HG03139 (cell line): ENCODE measurements around the gene RAB30.
A peak's percentile ranks its signal among the peaks of the same experiment; 100 is the strongest.
"Not testable (repeated sequence)": the region's sequence is repeated elsewhere in the genome, so short reads cannot be mapped to it uniquely, and the experiment has no call there.

Experiments
- ATAC-seq: cut with Tn5 transposase; IDR thresholded peaks from one replicate; pipeline ENCODE4 v1.9.1; 2021; ENCODE audit not compliant: unreplicated experiment

The RAB30 gene

DNA sequence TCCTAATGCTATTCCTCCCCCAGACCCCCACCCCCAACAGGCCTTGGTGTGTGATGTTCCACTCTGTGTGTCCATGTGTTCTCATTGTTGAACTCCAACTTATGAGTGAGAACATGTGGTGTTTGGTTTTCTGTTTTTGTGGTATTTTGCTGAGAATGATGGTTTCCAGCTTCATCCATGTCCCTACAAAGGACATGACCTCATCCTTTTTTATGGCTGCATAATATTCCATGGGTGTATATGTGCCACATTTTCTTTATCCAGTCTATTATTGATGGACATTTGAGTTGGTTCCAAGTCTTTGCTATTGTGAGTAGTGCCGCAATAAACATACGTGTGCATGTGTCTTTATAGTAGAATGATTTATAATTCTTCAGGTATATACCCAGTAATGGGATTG is 121.2 kb downstream of the RAB30 start:
- ATAC-seq = not testable (repeated sequence)

DNA sequence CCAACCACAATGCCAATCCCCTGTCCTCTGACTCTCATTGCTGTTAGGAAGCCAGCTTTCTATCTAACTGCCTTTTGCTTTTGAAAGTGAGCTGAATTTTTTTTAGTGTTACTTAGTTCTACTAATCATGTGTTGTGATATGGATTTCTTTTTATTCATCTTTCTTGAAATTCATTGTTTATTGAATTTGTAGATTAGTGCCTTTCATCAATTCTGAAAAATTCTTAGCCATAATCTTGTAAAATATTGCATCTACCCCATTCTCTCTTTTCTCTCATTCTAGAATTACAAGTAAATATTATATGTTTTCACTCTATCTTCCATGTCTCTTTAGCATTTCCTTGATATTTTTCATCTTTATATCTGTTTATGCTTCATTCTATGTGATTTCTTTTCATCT is 122.3 kb downstream of the RAB30 start:
- ATAC-seq = no peak

DNA sequence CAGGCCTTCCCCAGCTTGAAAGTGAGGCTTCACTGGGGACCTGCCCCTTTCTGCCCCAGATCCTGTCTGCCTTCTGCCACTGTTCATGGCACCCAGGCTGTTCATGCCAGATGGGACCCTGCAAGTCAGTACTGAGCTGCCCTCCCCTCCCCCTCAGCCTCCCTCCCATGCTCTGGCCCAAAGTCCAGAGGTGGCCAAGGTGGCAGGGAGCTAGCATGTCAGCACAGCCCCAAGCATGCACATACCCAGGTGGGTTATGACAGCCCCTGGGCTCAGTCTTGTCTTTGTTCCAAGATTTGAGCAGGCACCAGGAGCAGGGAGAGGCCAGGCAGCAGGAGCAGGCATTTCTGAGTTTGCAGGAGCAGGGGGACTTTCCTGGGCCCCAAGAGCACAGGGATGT is 126.0 kb downstream of the RAB30 start:
- no peak for ATAC-seq

DNA sequence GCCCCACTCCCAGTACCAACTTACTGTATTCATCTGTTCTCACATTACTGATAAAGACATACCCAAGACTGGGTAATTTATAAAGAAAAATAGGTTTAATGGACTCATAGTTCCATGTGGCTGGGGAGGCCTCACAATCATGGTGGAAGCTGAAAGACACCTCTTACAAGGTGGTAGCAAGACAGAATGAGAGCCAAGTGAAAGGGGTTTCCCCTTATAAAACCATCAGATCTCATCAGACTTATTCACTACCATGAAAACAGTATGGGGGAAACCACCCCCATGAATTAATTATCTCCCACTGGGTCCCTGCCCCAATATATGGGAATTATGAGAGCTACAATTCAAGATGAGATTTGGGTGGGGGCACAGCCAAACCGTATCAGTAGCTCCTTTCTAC is 126.7 kb downstream of the RAB30 start:
- not testable (repeated sequence) for ATAC-seq

DNA sequence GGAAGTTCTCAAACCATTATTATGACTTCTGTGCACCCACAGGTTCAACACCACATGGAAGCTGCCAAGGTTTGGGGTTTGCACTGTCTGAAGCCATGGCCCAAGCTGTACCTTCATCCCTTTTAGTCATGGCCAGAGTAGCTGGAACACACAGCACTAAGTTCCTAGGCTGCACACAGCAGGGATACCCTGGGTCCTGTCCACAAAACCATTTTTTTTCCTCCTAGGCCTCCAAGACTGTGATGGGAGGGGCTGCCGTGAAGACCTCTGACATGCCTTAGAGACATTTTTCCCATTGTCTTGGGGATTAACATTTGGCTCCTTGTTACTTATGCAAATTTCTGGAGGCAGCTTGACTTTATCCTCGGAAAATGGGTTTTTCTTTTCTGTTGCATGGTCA is 127.5 kb downstream of the RAB30 start:
- no peak for ATAC-seq

DNA sequence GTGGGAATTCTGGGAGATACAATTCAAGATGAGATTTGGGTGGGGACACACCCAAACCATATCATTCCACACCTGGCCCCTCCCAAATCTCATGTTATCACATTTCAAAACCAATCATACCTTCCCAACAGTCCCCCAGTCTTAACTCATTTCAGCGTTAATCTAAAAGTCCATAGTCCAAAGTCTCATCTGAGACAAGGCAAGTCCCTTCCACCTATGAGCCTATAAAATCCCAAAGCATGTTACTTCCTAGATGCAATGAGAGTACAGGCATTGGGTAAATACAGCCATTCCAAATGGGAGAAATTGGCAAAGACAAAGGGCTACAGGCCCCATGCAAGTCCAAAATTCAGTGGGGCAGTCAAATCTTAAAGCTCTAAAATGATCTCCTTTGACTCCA is 128.3 kb downstream of the RAB30 start:
- not testable (repeated sequence) for ATAC-seq

DNA sequence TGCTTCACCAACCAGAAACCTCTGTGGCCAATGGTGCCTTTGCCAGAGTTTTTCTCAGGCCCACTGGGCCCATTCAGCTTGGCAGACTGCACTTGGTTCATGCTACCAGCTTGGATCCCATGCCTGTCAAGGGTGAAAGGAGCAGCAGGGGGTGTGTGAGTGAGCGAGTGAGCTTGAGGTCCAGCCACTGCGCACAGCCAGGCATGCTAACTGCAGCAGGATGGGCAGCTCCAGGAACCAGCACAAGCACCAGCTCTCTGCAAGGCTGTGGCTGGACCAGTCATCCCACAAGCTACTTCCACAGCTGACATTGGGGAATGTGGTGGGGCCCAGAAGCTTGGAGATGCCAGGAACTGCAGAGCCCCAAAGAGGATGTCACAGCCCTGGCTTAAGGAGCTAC is 129.3 kb downstream of the RAB30 start:
- ATAC-seq = no peak

DNA sequence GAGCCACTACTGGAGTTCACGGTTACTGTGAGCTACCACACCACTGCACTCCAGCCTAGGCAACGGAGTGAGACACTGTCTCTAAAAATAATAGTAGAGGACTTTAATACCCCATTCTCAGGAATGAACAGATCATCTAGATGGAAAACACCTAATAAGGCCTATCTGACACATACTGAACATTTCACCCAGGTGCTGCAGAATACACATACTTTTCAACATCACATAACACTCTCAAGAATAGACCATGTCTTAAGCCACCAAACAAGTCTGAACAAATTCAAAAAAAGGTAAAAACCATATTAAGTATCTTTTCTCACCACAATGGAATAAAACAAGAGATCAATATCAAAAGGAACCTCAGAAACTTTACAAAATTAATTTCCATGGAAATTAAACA is 132.2 kb downstream of the RAB30 start:
- no peak for ATAC-seq

DNA sequence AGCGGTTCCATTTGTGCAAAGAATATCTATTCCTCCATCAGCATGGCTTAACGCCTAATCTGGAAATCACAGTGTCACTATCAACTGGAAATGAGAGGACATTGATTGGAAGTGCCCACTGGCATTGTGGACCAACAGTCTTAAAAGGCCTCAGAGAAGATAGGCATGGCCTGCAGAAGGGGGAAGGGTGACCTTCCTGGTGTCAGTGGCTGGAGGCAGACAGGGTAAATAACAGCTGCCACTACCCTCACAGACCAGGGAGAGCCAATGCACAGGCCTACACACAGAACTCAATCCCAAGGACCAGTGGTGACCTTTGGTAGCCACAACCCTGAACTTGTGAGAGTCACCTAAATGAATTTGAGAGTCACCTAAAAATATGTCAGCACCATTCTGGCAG is 134.1 kb downstream of the RAB30 start:
- no peak for ATAC-seq

DNA sequence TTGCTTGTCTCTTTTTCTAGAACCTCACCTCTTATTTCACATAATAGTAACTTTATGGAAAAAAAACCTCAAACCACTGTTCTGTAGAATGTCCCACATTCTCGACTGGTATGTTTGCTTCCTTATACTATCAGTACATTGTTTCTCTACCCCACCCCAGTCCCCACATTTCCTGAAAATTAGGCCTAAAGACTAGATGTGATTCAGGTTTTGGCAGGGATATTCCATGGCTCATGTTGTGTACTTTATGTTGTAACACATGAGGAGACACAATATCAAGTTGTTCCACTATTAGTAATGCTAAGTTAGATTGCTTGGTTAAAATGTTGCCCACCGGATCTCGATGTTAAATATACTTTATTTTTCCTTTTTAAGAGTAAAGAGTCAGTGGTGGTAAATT is 135.4 kb downstream of the RAB30 start:
- no peak for ATAC-seq

DNA sequence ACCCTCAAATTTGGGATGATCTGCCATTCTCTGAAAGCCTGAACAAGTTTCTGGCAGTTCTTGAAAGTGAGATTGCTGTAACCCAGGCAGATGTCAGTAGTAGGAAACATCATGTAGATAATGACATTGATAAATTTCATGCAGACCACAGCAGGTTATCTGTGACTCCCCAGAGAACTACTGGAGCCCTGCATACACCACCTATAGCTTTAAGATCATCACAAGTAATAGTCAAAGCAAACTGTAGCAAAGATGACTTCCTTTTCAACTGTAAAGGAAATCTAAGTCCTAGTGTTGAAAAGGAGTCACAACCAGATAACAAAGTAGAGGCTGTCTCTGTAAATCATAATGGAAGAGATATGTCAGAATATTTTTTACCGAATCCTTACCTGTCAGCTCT is 139.1 kb downstream of the RAB30 start:
- ATAC-seq = no peak

DNA sequence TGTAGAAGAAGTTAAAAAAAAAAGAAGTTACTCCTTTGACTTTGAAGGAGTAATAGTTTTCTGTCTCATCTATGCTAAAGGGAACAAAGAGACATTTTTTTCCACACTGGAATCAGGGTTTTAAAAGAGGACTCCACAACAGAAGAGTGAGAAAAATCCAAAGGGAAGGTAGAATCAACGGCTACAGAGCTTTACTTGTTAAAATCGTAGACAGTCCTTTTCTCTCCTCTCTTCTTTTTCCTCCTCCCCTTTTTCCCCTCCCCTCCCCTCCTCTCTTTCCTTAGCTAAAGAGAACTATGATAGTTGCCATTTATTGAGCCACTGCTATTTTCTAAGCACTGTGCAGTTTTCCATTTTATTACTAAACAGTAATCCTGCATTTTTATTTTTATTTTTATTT is 141.0 kb downstream of the RAB30 start:
- no peak for ATAC-seq

DNA sequence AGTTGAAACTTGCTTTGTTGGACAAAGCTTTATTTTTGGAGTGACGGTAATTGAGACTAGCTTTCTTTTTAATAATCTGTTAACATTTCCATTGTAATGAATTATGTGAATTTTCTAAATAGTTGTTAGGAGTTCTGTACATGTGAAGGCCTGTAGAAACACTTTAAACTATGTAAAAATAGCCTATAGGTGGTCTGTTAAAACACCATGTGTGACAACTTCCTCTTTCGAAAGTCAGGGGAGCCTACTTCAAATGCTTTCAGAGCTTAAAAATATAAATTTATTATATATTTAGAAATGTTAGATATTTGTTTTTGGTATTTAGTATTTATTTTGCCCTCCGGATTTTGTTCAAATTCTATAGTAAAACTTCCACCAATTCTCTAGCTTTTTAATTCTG is 141.5 kb downstream of the RAB30 start:
- ATAC-seq = no peak

DNA sequence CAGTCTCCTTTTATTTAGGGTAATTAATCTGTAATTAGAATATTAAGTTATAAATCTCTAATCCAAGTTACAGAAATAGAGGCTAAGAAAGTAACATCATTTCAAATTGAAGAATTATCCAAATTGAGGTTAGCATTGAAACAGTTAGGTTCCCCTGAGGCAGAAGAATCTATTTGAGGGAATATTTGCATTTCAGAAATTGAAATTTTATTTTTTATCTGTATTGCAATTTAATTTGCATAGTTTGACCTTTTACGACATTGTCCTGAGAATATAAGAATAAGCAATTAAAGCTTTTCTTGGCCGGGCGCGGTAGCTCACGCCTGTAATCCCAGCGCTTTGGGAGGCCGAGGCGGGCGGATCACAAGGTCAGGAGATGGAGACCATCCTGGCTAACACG is 142.6 kb downstream of the RAB30 start:
- no peak for ATAC-seq

DNA sequence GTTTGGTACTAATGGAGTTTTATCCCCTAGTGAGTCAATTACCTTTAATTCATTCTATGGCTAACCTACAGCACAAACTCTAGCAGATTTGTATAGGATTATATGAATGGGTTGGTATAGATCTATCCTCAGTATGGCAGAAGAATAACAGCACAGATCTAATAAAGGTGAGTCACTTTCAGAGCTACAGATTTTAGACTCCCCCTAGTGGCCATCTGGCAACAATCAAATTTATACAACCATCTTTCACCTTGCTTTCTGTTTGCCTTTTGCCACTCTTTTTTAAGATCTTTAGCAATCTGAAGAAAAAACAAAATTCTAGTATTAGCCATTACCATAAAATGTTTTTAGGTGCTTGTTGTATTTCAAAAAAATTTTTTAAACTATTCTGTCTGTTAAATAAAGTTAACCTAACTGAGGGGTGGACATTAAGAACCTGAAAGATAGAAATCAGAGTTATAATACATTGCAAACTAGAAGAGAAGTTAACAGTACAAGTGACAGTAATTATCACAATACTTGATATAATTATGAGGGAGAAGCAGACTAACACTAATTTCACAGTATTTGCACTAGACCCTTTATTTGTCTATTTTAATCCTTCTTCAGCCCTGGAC is 144.3 kb downstream of the RAB30 start:
- ATAC-seq = peak; percentile 56

DNA sequence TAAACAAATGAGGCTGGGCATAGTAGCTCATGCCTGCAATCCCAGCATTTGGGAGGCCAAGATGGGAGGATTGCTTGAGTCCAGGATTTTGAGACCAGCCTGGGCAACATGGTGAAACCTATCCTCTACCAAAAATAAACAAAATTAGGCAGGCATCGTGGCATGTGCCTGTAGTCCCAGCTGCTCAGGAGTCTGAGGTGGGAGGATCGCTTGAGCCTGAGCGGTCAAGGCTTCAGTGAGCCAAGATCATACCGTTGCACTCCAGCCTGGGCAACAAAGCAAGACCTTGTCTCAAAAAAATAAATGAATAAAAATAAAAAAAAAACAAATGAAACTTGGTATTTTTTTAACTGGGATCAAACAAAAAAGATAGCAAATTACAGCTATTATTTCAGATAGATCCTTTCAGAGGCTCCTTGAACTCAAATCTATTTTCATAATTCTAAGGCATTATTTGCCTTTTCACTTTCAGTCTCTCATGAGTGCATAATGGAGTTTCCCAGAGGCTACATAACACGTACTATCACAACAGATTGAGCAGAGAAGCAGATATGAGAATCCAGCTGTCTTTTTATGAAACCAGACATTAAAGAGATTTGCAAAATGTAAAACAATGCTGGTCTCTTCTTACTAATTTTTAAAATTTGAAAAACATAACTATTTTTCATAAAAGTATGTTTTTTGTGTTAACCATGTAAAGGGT is 147.0 kb downstream of the RAB30 start:
- no peak for ATAC-seq
